ENCODE results near the gene GPD1L. TPM values are rescaled to one million over a fixed set of nuclear protein-coding genes. Genes with fewer than 3 reads are reported as not detected.

Gene GPD1L
- total RNA-seq, 1 experiment from 2014 or later = 9.3 TPM

DNA sequence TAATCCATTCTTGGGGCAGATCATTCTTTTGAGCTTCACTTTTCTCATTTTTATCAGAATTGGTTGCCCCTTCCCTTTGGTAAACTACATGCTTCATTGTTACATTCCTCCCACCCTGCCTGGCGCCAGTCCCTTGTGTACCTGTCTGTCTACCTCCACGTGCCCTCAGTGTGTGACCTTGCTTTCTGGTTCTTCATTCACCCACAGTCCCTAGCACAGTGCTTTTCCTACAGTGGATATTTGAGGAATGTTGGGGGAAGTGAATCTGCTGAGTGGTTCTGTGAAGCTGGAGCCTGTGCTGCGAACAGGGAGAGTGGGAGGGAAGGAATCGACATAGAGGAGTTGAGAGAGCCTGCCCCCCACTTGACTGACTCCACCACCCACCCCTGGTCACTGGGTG, 23.4 kb downstream of the GPD1L start:
- no peaks in the 10 kb centered on the region for H3K27me3 ChIP-seq (replicated peaks; ENCODE audit: control insufficient read depth, insufficient read depth, low read length)
- Mint-ChIP-seq H3K4me3 (ENCODE audit: unreplicated experiment) (no peak overlapping the region), H3K27me3 (ENCODE audit: insufficient read depth, unreplicated experiment) (no peaks in the 10 kb centered on the region), H3K9me3 (ENCODE audit: unreplicated experiment) (no peaks in the 10 kb centered on the region), H3K4me1 (ENCODE audit: low read depth, unreplicated experiment) (no peaks in the 10 kb centered on the region), H3K36me3 (ENCODE audit: insufficient read depth, unreplicated experiment) (no peaks in the 10 kb centered on the region), H3K27ac (ENCODE audit: unreplicated experiment) (no peak overlapping the region)
- peaks cover 7% of the 10 kb centered on the region; the same call in 1 of the 2 replicates for H3K4me1 ChIP-seq
- intact Hi-C loops (cut with micrococcal nuclease; ENCODE audit: unreplicated experiment) = no loop called here
- DNase-seq = no peak
- no peak overlapping the region for H3K4me3 ChIP-seq (ENCODE audit: low read depth, low read length)
- ChIA-PET CTCF (no interaction called here), POLR2A (no interaction called here)
- BruUV-seq (replicated peaks) = no TSS peak
- TF ChIP-seq CTCF (IDR thresholded peaks at IDR 0.05; ENCODE audit: insufficient read depth in 1 of 2, low read depth in 1 of 2, low read length in 1 of 2, severe bottlenecking in 1 of 2, unreplicated experiment in 1 of 2) = no peak
- no peaks in the 10 kb centered on the region for H3K9me3 ChIP-seq
- no peaks in the 10 kb centered on the region for H3K36me3 ChIP-seq (ENCODE audit: control insufficient read depth, insufficient read depth, low read length)

GRCh38 chr3:32132121-32132520, 25.7 kb downstream of the GPD1L start:
- Histone ChIP-seq H3K27me3 (replicated peaks; ENCODE audit: control insufficient read depth, insufficient read depth, low read length) (no peaks in the 10 kb centered on the region), H3K4me3 (ENCODE audit: low read depth, low read length) (no peak overlapping the region), H3K9me3 (no peaks in the 10 kb centered on the region), H3K36me3 (ENCODE audit: control insufficient read depth, insufficient read depth, low read length) (no peaks in the 10 kb centered on the region), H3K4me1 (peaks cover 7% of the 10 kb centered on the region; the same call in 1 of the 2 replicates)
- Mint-ChIP-seq H3K9me3 (ENCODE audit: unreplicated experiment) (no peaks in the 10 kb centered on the region), H3K4me1 (ENCODE audit: low read depth, unreplicated experiment) (no peaks in the 10 kb centered on the region), H3K27ac (ENCODE audit: unreplicated experiment) (no peak overlapping the region), H3K36me3 (ENCODE audit: insufficient read depth, unreplicated experiment) (no peaks in the 10 kb centered on the region), H3K27me3 (ENCODE audit: insufficient read depth, unreplicated experiment) (no peaks in the 10 kb centered on the region), H3K4me3 (ENCODE audit: unreplicated experiment) (no peak overlapping the region)
- no peak for TF ChIP-seq CTCF (IDR thresholded peaks at IDR 0.05; ENCODE audit: insufficient read depth in 1 of 2, low read depth in 1 of 2, low read length in 1 of 2, severe bottlenecking in 1 of 2, unreplicated experiment in 1 of 2)
- ChIA-PET CTCF (no interaction called here), POLR2A (no interaction called here)
- no TSS peak for BruUV-seq (replicated peaks)
- no peak for DNase-seq
- intact Hi-C loops (cut with micrococcal nuclease; ENCODE audit: unreplicated experiment) = no loop called here

GRCh38 chr3:32132706-32133105, 26.3 kb downstream of the GPD1L start:
- ChIA-PET CTCF (no interaction called here), POLR2A (no interaction called here)
- Histone ChIP-seq H3K36me3 (ENCODE audit: control insufficient read depth, insufficient read depth, low read length) (no peaks in the 10 kb centered on the region), H3K27me3 (replicated peaks; ENCODE audit: control insufficient read depth, insufficient read depth, low read length) (no peaks in the 10 kb centered on the region), H3K4me1 (peaks cover 7% of the 10 kb centered on the region), H3K4me3 (ENCODE audit: low read depth, low read length) (no peak overlapping the region), H3K9me3 (no peaks in the 10 kb centered on the region)
- Mint-ChIP-seq H3K36me3 (ENCODE audit: insufficient read depth, unreplicated experiment) (no peaks in the 10 kb centered on the region), H3K9me3 (ENCODE audit: unreplicated experiment) (no peaks in the 10 kb centered on the region), H3K4me1 (ENCODE audit: low read depth, unreplicated experiment) (peaks cover 5% of the 10 kb centered on the region), H3K27me3 (ENCODE audit: insufficient read depth, unreplicated experiment) (no peaks in the 10 kb centered on the region), H3K4me3 (ENCODE audit: unreplicated experiment) (no peak overlapping the region), H3K27ac (ENCODE audit: unreplicated experiment) (no peak overlapping the region)
- intact Hi-C loops (cut with micrococcal nuclease; ENCODE audit: unreplicated experiment) = no loop called here
- BruUV-seq (replicated peaks) = no TSS peak
- TF ChIP-seq CTCF (IDR thresholded peaks at IDR 0.05; ENCODE audit: insufficient read depth in 1 of 2, low read depth in 1 of 2, low read length in 1 of 2, severe bottlenecking in 1 of 2, unreplicated experiment in 1 of 2) = no peak
- DNase-seq = no peak

Data from Caco-2 (cell line).